GM10266 (cell line): ENCODE results near the gene ACAA1.
A peak's percentile ranks its signal among the peaks of the same experiment; 100 is the strongest.
"Not testable (repeated sequence)": the region's sequence is repeated elsewhere in the genome, so short reads cannot be mapped to it uniquely, and the experiment has no call there.

Experiments used
- DNase-seq: peaks from one replicate; pipeline ENCODE4 v3.0.0; 2012; ENCODE audit errors: extremely low spot score
- TF ChIP-seq, protein P1 (sequence below): IDR thresholded peaks from 2 replicates; pipeline ENCODE4 v1.5.1; 2012; ENCODE audit warnings: mild to moderate bottlenecking, low read depth; ENCODE audit not compliant: control insufficient read depth, insufficient read depth; ENCODE audit errors: missing control alignments

ACAA1 gene

DNA sequence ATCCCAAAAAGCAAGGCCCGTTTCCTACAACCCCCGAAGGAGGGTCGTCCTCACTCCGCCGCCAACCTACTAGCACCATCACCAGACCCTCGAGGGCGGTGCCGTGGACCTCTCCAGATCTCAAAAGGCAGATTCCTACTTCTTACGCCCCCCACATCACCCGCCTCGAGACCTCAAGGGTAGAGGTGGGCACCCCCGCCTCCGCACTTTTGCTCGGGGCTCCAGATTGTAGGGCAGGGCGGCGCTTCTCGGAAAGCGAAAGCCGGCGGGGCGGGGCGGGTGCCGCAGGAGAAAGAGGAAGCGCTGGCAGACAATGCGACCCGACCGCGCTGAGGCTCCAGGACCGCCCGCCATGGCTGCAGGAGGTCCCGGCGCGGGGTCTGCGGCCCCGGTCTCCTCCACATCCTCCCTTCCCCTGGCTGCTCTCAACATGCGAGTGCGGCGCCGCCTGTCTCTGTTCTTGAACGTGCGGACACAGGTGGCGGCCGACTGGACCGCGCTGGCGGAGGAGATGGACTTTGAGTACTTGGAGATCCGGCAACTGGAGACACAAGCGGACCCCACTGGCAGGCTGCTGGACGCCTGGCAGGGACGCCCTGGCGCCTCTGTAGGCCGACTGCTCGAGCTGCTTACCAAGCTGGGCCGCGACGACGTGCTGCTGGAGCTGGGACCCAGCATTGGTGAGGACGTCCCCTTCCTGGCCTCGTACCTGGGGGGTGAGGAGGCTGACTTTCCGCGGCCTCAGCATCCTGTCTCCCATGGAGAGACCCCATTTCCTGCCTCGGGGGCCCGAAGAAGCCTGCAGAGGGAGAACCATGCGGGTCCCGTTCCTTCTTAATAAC, 1.6 kb upstream of the ACAA1 start, which contains the start of gene MYD88:
Gene MYD88, plus strand, starts transcription at position 313 of the 842 bp plus-strand sequence. Its CDS starts 40 bp downstream, at position 353.
- peak; percentile 78 for DNase-seq
- TF ChIP-seq, protein P1, sequence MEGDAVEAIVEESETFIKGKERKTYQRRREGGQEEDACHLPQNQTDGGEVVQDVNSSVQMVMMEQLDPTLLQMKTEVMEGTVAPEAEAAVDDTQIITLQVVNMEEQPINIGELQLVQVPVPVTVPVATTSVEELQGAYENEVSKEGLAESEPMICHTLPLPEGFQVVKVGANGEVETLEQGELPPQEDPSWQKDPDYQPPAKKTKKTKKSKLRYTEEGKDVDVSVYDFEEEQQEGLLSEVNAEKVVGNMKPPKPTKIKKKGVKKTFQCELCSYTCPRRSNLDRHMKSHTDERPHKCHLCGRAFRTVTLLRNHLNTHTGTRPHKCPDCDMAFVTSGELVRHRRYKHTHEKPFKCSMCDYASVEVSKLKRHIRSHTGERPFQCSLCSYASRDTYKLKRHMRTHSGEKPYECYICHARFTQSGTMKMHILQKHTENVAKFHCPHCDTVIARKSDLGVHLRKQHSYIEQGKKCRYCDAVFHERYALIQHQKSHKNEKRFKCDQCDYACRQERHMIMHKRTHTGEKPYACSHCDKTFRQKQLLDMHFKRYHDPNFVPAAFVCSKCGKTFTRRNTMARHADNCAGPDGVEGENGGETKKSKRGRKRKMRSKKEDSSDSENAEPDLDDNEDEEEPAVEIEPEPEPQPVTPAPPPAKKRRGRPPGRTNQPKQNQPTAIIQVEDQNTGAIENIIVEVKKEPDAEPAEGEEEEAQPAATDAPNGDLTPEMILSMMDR, result no peak

DNA sequence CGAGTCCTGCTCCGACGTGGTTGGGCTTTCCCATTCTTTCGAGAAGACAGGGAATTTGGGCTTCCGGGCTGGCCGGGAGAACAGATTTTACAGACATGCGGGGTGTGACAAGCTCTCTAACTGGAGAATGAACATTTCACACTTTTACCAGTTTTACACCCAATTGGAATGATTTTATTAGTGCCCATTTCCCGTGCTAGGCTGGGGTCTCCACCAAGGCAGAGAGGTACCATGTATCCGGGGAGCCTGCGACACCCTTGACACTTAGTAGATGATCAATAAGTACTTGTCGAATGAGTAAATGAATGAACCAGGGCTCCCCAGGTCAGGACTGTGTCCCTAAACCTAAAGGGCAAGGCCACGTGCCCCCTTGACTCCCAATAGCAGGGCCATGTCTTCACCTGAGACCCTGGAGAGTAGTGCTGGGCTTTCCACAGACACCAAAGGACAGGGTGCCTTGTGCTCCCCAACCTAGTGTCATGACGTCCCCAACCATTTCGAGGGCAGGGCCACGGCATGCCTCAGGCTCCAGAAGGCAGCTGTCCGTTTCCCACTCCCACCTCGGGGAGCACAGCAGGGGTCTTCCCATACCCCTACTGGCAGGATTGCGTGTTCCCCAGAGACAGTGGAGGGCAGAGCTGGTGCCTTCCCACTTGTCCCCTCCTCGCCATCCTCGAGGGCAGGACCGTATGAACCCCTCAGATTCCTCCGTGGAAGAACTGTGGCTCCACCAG, 855 bp upstream of the ACAA1 start:
- TF ChIP-seq, protein P1, result no peak
- peak; percentile 46 for DNase-seq

DNA sequence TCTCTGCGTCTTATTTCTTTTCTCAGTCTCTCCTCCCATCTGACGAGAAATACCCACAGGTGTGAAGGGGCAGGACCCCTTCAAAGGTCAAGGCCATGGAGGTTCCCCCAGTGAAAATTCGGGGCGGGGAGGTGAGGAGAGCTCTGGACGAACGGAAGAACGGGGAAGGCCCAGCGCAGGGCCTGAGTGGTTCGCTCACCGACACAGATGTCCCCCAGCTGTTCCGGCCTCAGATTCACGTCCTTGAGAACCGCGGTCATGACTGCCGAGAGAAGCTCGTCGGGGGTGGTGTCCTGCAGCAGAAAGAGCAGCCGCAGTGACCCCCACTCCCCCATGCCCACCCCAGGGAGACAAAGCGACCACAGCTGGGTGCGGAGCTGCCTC, 542 bp downstream of the ACAA1 start:
- peak; percentile 39 for DNase-seq
- TF ChIP-seq, protein P1, result no peak

DNA sequence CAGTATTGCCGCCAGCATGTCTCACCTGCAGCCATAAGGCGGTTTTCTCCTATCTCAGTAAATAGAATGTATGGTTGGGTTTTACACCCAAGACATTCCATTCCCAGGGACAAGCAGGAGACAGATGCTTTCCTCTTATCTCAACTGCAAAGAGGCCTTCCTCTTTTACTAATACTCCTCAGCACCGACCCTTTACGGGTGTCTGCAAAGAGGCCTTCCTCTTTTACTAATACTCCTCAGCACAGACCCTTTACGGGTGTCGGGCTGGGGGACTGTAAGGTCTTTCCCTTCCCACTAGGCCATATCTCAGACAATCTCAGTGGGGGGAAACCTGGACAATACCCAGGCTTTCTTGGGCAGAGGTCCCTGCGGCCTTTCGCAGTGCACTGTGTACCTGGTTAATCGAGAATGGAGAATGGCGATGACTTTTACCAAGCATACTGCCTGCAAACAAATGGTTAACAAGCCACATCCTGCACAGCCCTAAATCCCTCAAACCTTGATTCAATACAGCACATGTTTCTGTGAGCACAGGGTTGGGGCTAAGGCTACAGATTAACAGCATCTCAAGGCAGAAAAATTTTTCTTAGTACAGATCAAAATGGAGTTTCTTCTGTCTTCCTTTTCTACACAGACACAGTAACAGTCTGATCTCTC, 1.2 kb downstream of the ACAA1 start:
- not testable (repeated sequence) for DNase-seq

DNA sequence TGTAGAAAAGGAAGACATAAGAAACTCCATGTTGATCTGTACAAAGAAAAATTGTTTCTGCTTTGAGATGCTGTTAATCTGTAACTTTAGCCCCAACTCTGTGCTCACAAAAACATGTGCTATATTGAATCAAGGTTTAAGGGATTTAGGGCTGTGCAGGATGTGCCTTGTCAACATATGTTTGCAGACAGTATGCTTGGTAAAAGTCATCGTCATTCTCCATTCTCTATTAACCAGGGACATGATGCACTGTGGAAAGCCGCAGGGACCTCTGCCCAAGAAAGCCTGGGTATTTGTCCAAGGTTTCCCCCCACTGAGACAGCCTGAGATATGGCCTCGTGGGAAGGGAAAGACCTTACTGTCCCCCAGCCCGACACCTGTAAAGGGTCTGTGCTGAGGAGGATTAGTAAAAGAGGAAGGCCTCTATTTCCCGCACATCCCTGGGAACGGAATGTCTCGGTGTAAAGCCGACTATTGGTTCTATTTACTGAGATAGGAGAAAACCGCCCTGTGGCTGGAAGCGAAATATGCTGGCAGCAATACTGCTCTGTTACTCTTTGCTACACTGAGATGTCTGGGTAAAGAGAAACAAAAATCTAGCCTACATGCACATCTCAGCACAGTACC, 2.3 kb downstream of the ACAA1 start:
- not testable (repeated sequence) for DNase-seq

DNA sequence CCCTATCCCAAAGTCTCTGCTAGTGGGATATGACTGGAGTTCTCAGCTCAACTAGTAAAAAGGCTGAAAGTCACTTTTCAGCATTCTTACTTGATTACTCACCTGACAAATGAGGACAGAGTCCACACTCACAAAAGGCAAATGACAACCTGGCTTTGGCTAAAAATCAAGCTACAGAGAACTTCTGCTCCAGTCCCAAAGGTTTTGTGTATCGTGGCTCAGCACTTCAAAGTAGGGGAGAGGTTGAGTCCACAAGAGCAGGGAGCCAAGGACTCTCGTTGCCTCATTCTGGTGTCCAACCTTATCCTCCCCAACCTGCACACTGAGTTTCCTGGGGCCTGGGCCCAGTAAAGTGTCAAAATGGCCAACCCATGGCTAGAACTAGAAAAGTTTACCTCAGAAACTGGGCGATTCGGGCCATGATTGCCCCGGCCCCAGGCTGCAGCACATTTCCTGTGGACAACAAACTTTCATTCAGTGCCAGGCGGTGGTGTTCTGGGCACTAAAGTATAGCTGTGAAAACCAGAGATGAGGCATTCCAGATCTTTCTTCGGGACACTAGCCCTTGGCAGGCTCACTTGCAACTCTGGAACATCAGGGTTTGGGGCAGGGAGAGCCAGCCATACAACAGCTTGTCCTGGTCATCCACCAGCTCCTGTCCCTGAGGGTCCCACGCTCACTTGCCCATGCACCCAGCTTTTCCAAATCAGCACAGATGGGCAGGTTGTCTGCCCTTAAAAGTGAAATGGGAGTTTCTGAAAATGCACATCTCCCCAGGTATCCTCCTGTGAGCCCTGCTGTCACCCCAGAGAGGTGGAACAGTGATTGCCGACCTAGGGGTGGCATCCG, 3.1 kb downstream of the ACAA1 start:
- no peak for DNase-seq
- TF ChIP-seq, protein P1, result no peak

DNA sequence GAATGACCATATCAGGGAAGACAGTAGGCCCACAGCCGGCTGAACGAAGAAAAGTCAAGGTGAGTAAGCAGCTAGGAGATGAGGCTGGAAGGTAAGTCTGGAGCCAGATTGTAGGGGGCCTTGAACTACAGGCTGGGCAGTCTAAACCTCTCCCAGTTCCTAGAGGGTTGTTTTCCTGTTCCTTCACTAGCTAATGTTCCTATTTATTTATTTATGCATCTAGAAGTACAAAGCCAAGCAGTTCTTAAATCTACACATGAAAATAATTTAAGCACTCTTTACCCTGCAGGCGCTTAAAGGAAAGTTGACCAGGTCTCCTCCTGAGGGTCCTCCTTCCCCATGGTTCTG, 3.7 kb downstream of the ACAA1 start:
- TF ChIP-seq, protein P1, result no peak
- no peak for DNase-seq
